KG1 (cell line): ENCODE results near the gene EIF4ENIF1.
"Not testable (repeated sequence)": the region's sequence is repeated elsewhere in the genome, so short reads cannot be mapped to it uniquely, and the experiment has no call there.

Experiments
- DNase-seq: peaks from one replicate; lab custom pipeline; 2025; lab: John Stamatoyannopoulos, UW

Gene EIF4ENIF1, protein sequence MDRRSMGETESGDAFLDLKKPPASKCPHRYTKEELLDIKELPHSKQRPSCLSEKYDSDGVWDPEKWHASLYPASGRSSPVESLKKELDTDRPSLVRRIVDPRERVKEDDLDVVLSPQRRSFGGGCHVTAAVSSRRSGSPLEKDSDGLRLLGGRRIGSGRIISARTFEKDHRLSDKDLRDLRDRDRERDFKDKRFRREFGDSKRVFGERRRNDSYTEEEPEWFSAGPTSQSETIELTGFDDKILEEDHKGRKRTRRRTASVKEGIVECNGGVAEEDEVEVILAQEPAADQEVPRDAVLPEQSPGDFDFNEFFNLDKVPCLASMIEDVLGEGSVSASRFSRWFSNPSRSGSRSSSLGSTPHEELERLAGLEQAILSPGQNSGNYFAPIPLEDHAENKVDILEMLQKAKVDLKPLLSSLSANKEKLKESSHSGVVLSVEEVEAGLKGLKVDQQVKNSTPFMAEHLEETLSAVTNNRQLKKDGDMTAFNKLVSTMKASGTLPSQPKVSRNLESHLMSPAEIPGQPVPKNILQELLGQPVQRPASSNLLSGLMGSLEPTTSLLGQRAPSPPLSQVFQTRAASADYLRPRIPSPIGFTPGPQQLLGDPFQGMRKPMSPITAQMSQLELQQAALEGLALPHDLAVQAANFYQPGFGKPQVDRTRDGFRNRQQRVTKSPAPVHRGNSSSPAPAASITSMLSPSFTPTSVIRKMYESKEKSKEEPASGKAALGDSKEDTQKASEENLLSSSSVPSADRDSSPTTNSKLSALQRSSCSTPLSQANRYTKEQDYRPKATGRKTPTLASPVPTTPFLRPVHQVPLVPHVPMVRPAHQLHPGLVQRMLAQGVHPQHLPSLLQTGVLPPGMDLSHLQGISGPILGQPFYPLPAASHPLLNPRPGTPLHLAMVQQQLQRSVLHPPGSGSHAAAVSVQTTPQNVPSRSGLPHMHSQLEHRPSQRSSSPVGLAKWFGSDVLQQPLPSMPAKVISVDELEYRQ

DNA sequence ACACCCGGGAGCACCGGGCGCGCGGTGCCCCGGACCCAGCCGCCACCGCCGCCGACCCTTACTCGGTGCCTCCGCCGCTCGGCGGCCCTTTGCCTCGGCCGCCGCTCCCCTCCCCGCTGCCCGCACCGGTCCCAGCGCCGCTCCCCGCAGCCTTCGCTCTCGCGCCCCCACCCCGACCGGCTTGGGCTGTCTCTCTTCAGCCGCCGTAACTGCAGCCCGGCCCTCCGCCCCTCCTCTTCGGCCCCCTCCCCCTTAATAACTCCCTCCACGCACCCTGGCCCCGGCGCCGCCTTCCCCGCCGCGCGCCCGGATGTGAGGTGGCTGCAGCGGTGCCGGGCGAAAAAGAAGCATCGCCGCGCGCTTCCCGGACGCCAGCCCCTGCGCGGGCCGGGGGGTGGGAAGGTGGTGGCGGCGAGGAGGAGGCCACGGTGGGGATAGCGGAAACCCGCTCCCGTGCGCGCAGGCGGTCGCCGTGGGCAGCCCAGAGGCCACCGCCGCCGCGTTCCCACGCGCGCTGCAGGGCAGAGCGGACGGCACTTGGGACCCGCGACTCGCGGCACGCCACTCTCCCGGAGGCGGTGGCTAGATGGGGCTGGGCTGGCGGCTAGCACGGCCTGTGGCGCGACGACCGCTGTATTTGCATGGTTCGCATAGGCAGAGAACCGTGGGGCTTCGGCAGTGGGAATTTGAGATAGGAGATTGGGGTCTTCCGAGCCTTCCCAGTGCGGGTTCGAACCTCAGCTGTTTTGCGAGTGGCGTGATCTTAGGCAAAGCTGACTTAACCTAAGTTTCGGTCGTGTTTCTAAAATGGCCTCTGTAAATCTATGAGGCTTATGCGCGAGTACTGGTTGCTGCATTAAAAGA is at the start of gene EIF4ENIF1:
EIF4ENIF1 (minus strand) TSS at position 211 of the 864 bp plus-strand sequence. CDS start 1,124 bp downstream, outside the sequence.
- DNase-seq: peak; percentile 74

DNA sequence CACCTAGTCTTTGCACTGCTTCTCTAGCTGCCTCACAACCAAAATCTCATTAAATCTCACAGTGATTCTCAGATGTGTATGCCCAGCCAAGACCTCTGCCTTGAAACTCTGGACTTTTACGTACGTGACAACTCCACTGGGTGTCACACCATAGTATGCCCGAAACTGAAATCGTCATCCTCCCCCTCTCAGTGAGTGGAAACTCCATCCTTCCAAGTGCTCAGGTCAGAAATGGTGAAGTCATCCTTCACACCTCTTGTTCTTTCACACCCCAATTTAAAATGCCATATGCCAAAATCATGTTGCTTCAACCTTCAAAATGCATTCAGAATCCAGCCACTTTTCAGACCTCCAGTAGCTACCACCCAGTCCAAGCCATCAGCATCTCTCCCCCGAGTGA is 49.2 kb upstream of the EIF4ENIF1 start:
- no peak for DNase-seq

DNA sequence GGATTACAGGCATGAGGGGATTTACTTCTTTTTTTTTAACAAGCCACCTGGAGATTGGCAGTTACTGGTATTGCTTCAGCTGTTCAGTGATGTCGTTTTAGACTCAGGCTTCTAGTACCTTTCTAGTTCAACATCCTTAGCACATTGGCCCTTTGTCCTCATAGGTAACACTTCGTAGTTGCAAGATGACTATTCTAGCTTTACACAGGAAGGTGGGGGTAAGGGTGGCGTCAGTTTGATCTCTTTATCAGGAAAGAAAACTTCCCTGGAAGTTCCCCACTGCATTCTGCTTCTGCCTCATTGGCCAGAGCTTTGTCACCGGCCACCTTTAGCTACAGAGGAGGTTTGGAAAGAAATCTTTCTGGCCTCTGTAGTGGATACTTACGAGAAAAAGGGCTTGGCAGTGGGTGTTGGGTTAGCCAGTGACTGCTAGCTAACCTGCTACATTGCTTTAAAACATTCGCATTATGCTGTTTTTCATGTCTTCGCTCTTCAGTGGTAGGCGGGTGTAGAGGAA is 47.4 kb upstream of the EIF4ENIF1 start:
- no peak for DNase-seq

DNA sequence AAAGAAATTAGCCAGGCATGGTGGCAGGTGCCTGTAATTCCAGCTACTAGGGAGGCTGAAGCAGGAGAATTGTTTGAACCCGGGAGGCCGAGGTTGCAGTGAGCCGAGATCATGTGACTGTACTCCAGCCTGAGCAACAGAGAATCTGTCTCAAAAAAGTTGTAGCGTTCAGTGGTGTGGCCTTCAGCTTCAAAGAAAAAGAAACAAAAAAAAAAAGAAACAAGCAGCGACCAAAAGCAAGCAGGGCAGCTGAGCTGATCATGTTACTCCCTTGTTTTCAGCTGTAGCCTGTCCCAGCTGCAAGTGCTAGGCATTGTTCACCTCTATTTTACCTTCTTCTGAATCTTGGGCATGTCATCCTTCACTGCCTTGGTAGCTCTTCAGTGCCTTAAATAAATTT is 43.7 kb upstream of the EIF4ENIF1 start:
- no peak for DNase-seq

DNA sequence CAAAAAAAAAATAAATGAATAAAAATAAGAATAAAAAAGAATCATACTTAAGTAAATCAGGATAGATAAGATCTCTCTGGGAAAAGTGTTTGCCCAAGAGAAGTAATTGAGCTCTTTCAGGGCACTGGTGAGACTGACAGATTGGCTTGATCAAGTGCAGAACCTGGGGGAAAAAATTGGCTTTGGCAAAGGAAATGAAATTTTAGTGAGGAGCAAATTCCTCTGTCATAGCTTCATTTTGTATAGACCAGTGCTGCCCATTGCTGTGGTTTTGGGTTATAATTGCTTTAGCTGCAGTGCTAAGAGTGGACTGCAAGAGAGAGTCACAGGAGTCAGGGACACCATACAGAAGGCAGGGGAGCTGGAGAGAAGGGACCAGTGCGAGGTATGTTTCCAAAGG is 42.4 kb upstream of the EIF4ENIF1 start:
- no peak for DNase-seq

DNA sequence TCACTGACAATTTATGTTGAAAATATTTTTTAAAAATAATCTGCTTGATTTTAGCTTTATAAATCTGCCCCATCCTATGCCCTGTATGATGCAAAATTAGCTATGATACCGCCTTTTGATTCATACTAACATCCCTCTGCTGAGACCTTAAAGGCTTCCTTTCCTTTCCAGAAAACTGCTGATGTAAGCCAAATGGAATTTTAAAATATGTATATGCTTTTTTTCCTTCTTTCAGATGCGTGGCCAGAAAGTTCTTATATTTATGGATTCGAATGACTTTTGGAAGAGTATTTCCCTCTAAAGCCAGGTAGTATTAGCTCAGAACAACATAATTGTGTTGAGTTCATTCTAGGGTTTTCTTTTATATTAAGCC is 41.2 kb upstream of the EIF4ENIF1 start:
- no peak for DNase-seq

DNA sequence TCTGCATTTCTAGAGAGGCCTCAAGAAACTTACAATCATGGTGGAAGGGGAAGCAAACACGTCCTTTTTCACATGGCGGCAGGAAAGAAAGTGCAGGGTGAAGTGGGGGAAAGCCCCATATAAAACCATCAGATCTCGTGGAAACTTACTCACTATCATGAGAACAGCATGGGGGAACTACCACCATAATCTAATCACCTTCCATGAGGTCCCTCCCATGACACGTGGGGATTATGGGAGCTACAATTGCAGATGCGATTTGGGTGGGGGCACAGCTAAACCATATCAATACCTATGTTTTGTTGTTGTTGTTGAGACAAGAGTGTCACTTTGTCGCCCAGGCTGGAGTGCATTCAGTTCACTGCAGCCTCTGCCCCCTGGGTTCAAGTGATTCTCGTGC is 36.6 kb upstream of the EIF4ENIF1 start:
- DNase-seq: no peak

DNA sequence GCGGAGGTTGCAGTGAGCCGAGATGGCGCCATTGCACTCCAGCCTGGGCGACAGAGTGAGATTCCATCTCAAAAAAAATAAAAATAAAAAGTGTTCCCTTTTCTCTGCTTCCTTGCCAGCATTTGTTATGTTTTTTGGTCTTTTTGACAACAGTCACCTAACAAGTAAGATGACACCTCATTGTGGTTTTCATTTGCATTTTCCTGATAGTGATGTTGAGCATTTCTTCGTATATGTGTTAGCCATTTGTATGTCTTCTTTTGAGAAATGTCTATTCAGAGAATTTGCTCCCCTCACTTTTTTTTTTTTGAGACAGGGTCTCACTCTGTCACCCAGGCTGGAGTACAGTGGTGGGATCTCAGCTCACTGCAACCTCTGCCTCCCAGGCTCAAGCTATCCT is 34.5 kb upstream of the EIF4ENIF1 start:
- DNase-seq: not testable (repeated sequence)

DNA sequence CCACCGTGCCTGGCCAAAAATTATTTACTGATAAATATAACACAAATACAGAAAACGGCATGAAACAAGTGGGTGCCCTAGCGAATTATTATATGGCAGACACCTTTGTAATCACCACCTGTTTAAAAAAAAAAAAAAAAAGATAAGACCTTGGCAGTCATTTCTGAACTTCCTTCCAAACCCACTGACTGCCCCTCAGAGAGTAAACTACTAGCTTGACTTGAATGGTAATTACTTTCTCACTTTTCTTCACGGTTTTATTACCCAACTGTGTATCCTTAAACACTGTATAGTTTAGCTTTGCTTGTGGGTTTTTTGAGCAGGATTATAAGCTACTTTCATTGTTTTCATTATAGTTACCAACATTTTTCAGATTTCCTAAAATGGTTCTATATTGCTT is 30.4 kb upstream of the EIF4ENIF1 start:
- no peak for DNase-seq

DNA sequence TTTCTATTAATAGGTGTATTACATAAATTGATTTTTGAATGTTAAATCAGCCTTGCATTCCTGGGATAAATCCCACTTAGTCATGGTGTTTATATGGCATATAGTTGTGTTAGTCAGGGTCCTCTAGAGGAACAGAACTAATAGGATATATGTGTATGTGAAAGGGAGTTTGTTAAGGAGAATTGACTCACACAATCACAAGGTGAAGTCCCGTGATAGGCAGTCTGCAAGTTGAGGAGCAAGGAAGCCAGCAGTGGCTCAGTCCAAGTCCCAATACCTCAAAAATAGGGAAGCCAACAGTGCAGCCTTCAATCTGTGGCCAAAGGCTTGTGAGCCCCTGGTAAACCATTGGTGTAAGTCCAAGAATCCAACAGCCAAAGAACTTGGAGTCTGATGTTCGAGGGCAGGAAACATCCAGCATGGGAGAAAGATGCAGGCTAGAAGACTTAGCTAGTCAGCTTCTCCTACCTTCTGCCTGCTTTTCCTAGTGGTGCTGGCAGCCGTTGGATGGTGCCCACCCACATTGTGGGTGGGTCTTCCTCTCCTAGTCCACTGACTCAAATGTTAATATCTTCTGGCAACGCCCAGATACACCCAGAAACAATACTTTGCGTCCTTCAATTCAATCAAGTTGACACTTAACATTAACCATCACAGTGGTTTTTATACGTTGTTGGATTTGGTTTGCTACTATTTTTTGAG is 19.6 kb upstream of the EIF4ENIF1 start:
- DNase-seq: no peak

DNA sequence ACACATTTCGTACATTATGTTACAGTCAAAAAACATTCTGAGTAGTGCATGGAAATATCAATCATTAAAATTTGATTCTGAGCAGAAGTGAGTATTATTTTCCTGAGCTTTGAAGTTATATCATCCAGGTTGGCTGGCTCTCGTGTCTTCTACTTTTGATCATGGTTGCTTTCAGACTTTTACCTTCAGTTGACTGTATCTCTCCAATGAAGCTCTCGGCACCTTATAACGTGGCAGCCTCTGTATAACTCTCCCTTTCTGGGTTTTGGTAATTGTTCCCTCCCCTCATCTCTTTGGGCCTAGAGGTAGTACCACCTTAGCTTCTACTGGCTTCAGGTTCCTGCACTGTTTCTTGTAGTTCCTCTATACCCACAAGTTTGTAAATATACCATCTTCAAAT is 18.9 kb upstream of the EIF4ENIF1 start:
- no peak for DNase-seq

DNA sequence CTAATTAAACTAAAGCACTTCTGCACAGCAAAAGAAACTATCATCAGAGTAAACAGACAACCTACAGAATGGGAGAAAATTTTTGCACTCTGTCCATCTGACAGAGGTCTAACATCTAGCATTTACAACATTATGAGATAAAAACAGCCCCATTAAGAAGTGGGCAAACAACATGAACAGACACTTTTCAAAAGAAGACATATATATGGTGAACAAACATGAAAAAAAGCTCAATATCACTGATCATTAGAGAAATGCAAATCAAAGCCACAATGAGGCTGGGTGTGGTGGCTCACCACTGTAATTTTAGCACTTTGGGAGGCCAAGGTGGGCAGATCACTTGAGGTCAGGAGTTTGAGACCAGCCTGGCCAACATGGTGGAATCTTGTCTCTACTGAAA is 17.9 kb upstream of the EIF4ENIF1 start:
- DNase-seq: not testable (repeated sequence)

DNA sequence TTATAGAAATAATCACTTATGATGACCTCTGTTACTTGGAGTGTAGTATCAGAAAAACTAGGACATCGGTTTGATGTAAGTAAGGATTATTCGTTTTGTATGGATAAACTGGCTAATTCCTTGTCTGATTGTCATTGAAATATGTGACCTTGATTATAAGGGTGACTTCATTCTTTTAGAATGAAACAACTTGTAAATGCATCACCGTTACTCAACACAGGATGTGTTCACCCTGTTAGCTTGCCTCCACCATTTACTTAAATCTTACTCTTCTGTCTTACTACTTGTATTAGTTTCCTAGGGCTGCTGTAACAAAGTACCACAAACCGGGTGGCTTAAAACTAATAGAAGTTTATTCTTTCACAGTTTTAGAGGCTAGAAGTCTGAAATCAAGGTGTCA is 14.6 kb upstream of the EIF4ENIF1 start:
- no peak for DNase-seq

DNA sequence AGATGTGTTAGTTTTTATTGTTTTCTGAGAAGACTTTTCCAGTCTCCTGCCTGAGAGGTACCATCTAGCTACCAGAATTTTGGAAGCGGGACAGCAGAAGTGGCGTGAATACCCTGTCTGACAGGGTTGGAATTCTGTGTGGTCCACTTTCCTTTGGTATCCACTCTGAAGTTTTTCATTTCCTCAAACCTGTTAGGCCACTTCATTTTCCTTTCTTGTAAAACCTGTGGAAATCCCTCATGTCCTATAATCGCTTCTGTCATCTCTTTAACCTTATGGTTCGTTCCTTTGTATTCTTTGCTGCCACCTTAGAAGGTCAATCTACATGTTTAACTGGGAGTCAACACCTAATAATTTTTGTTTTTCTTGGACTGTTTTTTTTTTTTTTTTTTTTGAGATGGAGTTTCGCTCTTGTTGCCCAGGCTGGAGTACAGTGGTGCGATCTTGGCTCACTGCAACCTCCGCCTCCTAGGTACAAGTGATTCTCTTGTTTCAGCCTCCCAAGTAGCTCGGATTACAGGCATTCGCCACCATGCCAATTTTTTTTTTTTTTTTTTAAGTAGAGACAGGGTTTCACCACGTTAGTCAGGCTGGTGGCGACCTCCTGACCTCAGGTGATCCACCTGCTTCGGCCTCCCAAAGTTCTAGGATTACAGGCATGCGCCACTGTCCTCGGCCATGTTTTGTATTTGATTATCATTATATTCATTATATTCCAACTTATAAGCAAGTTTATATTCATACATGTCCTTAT is 13.7 kb upstream of the EIF4ENIF1 start:
- no peak for DNase-seq

DNA sequence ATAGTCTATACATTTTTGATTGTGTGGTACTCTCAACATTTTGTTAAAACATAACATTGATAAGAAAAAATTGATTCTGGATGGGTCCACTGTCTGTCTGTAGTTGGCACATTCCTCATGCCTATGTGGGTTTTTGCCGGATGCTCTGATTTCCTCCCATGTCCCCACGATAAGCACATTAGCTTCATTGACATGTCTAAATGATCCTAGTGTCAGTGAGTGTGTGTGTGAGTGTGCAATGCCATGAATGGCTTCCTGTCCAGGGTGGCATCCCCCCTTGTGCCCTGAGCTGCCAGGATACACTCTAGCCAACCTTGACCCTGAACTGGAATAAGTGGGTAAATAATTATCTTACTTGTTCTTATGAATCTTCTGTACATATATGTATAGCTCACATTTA is 12.1 kb upstream of the EIF4ENIF1 start:
- DNase-seq: no peak

DNA sequence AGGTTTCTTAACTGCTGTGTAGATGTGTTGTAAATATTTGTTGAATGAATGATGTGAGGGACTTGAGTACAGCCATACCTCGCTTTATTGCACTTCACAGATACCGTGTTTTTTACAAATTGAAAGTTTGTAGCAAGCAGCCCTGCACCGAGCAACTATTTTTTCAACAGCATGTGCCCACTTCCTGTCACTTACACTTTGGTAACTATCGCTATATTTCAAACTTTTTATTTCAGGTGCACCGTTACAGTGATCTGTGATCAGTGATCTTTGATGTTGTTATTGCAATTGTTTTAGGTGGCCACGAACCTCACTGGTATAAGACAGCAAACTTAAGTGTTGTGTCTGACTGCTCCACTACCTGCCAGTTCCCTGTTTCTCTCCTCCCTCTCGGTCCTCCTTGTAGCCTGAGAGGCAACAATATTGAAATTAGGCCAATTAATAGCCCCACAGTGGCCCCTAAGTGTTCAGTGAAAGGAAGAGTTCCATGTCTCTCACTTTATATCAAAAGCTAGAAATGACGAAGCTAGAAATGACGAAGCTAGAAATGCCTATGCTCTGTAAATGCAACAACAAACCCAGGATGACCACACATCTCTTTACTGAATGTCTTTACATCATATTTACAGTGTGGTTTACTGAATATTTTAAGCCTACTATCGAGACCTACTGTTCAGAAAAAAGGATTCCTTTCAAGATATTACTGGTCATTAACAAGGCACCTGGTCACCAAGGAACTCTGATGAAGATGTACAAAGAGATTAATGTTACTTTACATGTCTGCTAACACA is 7.7 kb upstream of the EIF4ENIF1 start:
- no peak for DNase-seq

DNA sequence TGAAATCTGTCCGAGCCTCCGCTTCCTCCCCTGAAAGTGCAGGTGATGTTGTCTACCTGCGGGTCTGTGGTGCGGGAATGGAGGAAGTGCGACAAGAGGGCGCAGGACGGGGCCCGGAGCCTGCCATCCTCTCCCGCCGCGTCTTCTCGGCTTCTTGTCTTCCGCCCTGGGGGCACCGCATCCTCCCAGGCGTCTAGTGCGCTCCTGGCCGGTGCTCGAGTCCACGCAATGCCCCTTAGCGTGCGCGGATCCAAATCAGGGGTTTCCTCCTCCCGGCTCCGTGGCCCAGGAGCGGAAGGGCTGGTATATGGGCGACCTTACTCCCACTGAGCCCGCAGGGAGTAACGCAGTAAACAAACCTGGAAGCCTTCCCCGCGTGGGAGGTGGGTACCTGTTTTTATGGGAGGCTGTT is 7.1 kb upstream of the EIF4ENIF1 start:
- peak; percentile 55 for DNase-seq

DNA sequence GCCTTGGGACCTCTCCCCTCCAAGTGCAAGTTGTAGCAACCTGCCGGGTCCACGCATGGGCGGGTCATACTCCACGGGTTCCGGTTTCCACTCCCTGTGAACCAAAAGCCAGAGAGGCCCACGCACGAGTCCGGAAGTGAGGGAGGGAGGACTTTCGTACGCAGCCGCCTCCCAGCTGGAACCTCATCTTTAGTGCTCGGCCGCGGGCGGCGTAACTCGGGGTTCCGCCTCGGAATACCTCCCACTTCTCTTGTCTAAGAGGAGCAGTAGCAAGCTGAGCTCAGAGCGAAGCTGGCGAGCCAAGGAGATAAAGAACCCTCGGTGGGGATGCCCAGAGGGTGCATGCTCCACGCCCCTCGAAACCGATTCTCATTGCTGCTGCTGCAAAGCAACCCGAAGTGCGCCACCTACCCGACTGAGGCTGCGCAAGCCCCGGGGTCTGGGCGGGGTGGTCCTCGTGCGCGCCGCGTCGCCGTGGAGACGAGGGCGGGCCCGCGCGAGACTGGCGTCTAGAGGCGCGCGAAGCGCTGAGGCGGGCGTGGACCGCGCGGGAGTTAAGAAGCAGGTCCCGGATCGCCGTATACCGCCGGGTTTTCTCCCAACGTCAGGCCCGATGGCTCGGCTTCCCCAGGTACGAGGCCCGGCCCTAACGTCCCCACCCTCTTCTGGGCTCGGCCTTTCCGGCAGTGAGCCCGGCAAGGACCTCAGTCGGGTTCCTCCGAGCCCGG is 6.5 kb upstream of the EIF4ENIF1 start, which contains the start of gene SFI1:
SFI1 (plus strand) TSS at position 530 of the 728 bp plus-strand sequence. CDS start 11,749 bp downstream, outside the sequence.
- peak; percentile 79 for DNase-seq

DNA sequence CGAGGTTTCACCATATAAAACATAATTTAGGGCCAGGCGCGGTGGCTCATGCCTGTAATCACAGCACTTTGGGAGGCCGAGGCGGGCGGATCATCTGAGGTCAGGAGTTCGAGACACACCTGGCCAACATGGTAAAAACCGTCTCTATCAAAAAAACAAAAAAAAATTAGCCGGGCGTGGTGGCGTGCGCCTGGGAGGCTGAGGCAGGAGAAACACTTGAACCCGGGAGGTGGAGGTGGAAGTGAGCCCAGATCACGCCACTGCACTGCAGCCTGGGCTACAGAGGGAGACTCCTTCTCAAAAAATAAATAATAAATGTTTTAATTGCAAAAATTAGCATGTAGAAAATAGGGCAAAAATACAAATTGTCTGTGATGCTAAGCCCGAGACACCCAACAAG is 5.7 kb upstream of the EIF4ENIF1 start:
- no peak for DNase-seq
